ENCODE results near the gene RASIP1.

DNA sequence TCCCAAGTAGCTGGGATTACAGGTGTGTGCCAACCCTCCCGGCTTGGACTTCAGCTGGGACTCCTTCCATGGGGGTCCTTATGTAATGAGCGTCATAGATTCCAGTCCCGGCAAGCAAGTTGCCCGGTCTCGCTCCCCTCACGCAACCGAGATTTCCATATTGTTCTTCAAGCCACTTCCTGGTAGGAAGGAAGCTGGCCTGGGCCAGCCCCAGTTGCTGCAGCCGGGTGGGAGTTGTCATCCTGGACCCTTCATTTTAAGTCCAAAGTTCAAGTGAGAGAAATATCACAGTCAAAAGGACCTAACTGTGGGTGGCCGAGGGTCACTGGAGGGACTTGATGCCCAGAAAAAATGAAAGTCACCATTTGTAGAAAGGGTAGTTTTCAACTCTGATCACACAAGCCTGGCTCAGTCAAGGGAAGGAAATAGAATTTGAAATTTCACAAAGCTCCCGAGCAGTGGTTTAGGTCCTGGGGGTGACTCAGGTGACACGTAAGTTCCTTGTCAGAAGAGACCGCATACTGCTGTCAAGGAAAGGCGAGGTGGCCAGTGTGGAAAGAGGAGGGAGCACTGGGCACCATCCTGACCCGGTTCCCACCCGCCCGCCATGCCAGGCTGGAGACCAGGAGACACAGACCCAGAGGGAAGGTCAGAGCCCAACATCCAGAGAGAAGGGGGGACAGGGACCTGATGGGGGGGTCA lies 20.2 kb upstream of the RASIP1 start:
- TF ChIP-seq, protein P1, sequence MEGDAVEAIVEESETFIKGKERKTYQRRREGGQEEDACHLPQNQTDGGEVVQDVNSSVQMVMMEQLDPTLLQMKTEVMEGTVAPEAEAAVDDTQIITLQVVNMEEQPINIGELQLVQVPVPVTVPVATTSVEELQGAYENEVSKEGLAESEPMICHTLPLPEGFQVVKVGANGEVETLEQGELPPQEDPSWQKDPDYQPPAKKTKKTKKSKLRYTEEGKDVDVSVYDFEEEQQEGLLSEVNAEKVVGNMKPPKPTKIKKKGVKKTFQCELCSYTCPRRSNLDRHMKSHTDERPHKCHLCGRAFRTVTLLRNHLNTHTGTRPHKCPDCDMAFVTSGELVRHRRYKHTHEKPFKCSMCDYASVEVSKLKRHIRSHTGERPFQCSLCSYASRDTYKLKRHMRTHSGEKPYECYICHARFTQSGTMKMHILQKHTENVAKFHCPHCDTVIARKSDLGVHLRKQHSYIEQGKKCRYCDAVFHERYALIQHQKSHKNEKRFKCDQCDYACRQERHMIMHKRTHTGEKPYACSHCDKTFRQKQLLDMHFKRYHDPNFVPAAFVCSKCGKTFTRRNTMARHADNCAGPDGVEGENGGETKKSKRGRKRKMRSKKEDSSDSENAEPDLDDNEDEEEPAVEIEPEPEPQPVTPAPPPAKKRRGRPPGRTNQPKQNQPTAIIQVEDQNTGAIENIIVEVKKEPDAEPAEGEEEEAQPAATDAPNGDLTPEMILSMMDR (IDR thresholded peaks at IDR 0.05 in 8 of 11, conservative IDR thresholded peaks at IDR 0.05 in 3 of 11), result no peak
- TF ChIP-seq POLR2AphosphoS5 (IDR thresholded peaks at IDR 0.05) (peak in 2 of 3 donors; percentile 40 to 45), POLR2A (IDR thresholded peaks at IDR 0.05) (no peak)

Data from spleen (tissue), 7 donors.